Loucy (cell line): ENCODE results near the gene APPL2.

ENCODE experiments used
- H2AFZ ChIP-seq: fragments of 200-600 bp; sonication (generic); 2 replicates; pipeline ENCODE4 v1.6.0; 2016; ENCODE audit warnings: antibody characterized with exemption, mild to moderate bottlenecking, low read length, moderate library complexity
- H3F3A ChIP-seq: fragments of 200-600 bp; 2 replicates; pipeline ENCODE4 v1.6.0; 2016; ENCODE audit warnings: antibody characterized with exemption, low read depth, mild to moderate bottlenecking
- H3K27me3 ChIP-seq: fragments of 200-600 bp; sonication (generic); 2 replicates; pipeline ENCODE4 v1.6.1; 2014; ENCODE audit warnings: low read length, mild to moderate bottlenecking; ENCODE audit not compliant: insufficient read depth, poor library complexity, severe bottlenecking
- H3K36me3 ChIP-seq: fragments of 200-600 bp; sonication (generic); 2 replicates; pipeline ENCODE4 v1.6.1; 2016; ENCODE audit warnings: low read length; ENCODE audit not compliant: insufficient read depth
- H3K4me1 ChIP-seq: fragments of 200-600 bp; sonication (generic); 2 replicates; pipeline ENCODE4 v1.5.1; 2014; ENCODE audit warnings: low read length, mild to moderate bottlenecking; ENCODE audit not compliant: insufficient read depth, poor library complexity, severe bottlenecking
- H3K4me2 ChIP-seq: fragments of 200-600 bp; sonication (generic); 2 replicates; pipeline ENCODE4 v1.6.0; 2014; ENCODE audit warnings: antibody characterized with exemption, low read length, low read depth, mild to moderate bottlenecking; ENCODE audit not compliant: poor library complexity, severe bottlenecking
- H3K4me3 ChIP-seq: fragments of 200-600 bp; sonication (generic); 2 replicates; pipeline ENCODE4 v1.5.1; 2014; ENCODE audit warnings: low read length, mild to moderate bottlenecking, mixed read lengths; ENCODE audit not compliant: poor library complexity, severe bottlenecking
- H3K79me2 ChIP-seq: fragments of 200-600 bp; sonication (generic); 2 replicates; pipeline ENCODE4 v1.6.1; 2014; ENCODE audit warnings: low read length; ENCODE audit not compliant: insufficient read depth
- H3K9ac ChIP-seq: fragments of 200-600 bp; sonication (generic); 2 replicates; pipeline ENCODE4 v1.6.0; 2014; ENCODE audit warnings: mild to moderate bottlenecking, low read depth, low read length, moderate library complexity; ENCODE audit not compliant: poor library complexity, severe bottlenecking
- H3K9me2 ChIP-seq: fragments of 200-600 bp; sonication (generic); replicated peaks from 2 replicates; pipeline ENCODE4 v1.6.1; 2016; ENCODE audit warnings: low read depth, low read length, mixed read lengths
- H3K9me3 ChIP-seq: fragments of 200-600 bp; sonication (generic); 2 replicates; pipeline ENCODE4 v1.6.1; 2014; ENCODE audit warnings: mild to moderate bottlenecking, antibody characterized with exemption, low read length, low read depth; ENCODE audit not compliant: insufficient read depth
- H4K20me1 ChIP-seq: fragments of 200-600 bp; sonication (generic); 2 replicates; pipeline ENCODE4 v1.6.0; 2014; ENCODE audit warnings: antibody characterized with exemption, low read length, mild to moderate bottlenecking; ENCODE audit not compliant: insufficient read depth, poor library complexity, severe bottlenecking
- CTCF ChIP-seq: fragments of 200-600 bp; sonication (generic); conservative IDR thresholded peaks from 2 replicates; pipeline ENCODE4 v1.5.1; 2014; ENCODE audit warnings: mild to moderate bottlenecking, antibody characterized with exemption, low read length
- EZH2phosphoT487 ChIP-seq: fragments of 200-600 bp; IDR thresholded peaks from 2 replicates; pipeline ENCODE4 v1.6.1; 2018; ENCODE audit warnings: antibody characterized with exemption, mild to moderate bottlenecking, moderate library complexity, borderline replicate concordance

The APPL2 gene

GRCh38 chr12:105235732-105236476 is at the start of gene APPL2:
Gene APPL2 (minus strand): TSS chr12:105236174. CDS start chr12:105236012, 162 bp downstream.
- Histone ChIP-seq H3K9me2 (no peaks in the 10 kb centered on the region), H4K20me1 (no peaks in the 10 kb centered on the region), H3K36me3 (no peaks in the 10 kb centered on the region), H2AFZ (peak within 1 kb of the TSS; percentile 96), H3K79me2 (peaks cover 40% of the 10 kb centered on the region), H3F3A (peaks cover 5% of the 10 kb centered on the region; the same call in 1 of the 2 replicates), H3K27me3 (no peaks in the 10 kb centered on the region), H3K4me1 (peaks cover 44% of the 10 kb centered on the region), H3K9me3 (no peaks in the 10 kb centered on the region), H3K9ac (peak within 1 kb of the TSS; percentile 73), H3K4me2 (peak within 1 kb of the TSS; percentile 93), H3K4me3 (peak within 1 kb of the TSS; percentile 82)
- TF ChIP-seq CTCF (peak; percentile 40), EZH2phosphoT487 (no peak)

DNA sequence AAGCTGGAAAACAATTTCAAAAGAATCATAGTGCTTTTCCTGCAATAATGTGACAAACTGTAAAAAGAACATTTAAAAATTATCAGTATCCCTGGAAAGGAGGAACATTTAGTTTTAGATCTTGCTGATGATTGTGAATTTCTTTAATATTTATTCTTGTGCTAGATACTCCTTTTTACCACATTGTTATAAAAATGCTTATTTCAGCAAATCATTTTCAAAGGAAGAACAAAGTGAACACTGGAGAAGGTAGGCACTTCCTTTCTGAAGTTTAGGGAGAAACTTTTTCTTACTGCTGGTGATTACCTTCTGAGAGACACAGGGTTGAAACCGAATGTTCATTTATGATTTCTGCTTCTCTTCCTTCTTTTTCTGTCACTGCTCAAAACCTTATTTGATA is 49.4 kb upstream of the APPL2 start:
- no peaks in the 10 kb centered on the region for H3K36me3 ChIP-seq
- H3K9ac ChIP-seq = no peak overlapping the region
- no peak for TF ChIP-seq EZH2phosphoT487
- no peaks in the 10 kb centered on the region for H3K79me2 ChIP-seq
- no peaks in the 10 kb centered on the region for H3F3A ChIP-seq
- no peak overlapping the region for H2AFZ ChIP-seq
- H3K4me1 ChIP-seq = no peaks in the 10 kb centered on the region
- no peaks in the 10 kb centered on the region for H4K20me1 ChIP-seq
- H3K27me3 ChIP-seq = no peaks in the 10 kb centered on the region
- no peaks in the 10 kb centered on the region for H3K9me2 ChIP-seq
- no peak overlapping the region for H3K4me3 ChIP-seq
- no peaks in the 10 kb centered on the region; the same call in 1 of the 2 replicates for H3K9me3 ChIP-seq
- no peak overlapping the region for H3K4me2 ChIP-seq

DNA sequence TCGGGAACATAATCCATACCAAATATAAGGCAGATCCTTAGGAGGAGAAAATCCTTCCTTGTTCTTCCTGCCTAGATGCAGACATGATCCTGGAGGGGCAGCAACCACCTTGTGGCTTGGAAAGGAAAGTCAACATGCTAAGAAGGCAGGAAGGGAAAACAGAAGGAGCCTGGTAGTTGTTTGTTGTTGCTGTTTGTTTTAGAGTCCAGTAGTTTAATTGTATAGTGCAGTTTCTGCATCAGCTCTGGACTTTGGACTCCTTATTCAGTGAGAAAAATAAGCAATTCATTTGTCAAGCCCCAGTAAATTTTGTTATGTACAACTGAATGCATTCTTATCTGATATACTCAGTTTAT is 45.7 kb upstream of the APPL2 start:
- H3K9me2 ChIP-seq = no peaks in the 10 kb centered on the region
- no peaks in the 10 kb centered on the region for H3F3A ChIP-seq
- no peak overlapping the region for H3K9ac ChIP-seq
- no peaks in the 10 kb centered on the region for H4K20me1 ChIP-seq
- H3K36me3 ChIP-seq = no peaks in the 10 kb centered on the region
- H2AFZ ChIP-seq = no peak overlapping the region
- no peak overlapping the region for H3K4me2 ChIP-seq
- TF ChIP-seq CTCF = no peak
- no peak for TF ChIP-seq EZH2phosphoT487
- H3K4me1 ChIP-seq = peaks cover under 1% of the 10 kb centered on the region
- no peaks in the 10 kb centered on the region for H3K27me3 ChIP-seq
- H3K9me3 ChIP-seq = no peaks in the 10 kb centered on the region; the same call in 1 of the 2 replicates
- no peaks in the 10 kb centered on the region for H3K79me2 ChIP-seq
- H3K4me3 ChIP-seq = no peak overlapping the region
